ENCODE measurements around the gene TMEM220. TPM values are rescaled to one million over a fixed set of nuclear protein-coding genes. Genes with fewer than 3 reads are reported as not detected.

TMEM220 gene
- total RNA-seq, 1 experiment from 2014 or later = not detected

DNA sequence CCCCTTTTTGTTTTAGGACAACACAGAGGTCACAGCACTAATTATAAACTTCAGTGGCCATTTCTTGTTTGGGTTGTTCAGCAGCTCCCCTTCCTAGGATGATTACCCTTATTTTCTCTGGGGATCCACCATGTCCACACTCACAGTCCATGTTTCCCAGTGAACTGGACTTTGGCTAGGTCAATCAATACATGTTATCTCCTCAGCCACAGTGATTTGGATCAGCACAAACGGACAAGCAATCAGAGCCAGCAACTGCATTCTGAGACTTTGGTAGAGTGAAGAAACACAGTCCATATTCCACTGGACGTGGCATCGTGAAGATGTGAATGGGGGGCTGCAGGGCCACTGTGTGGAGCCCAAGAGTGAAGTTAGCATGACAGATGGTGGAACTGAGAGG is 4.6 kb downstream of the TMEM220 start:
- H3K9me3 ChIP-seq (ENCODE audit: control insufficient read depth in 1 of 2, insufficient read depth in 1 of 2, low read depth in 1 of 2, low read length in 2 of 2) = no peaks in the 10 kb centered on the region
- RAD21 ChIA-PET (ENCODE audit: low non-redundant PET in 1 of 2, low total read pairs in 2 of 2, uncharacterized antibody in 2 of 2, unreplicated experiment in 2 of 2) = no interaction called here
- no peak overlapping the region for H3K9ac ChIP-seq (ENCODE audit: low read length)
- CTCF ChIA-PET = no interaction called here
- no peaks in the 10 kb centered on the region for H4K20me1 ChIP-seq (ENCODE audit: insufficient read depth)
- TF ChIP-seq, protein P1, sequence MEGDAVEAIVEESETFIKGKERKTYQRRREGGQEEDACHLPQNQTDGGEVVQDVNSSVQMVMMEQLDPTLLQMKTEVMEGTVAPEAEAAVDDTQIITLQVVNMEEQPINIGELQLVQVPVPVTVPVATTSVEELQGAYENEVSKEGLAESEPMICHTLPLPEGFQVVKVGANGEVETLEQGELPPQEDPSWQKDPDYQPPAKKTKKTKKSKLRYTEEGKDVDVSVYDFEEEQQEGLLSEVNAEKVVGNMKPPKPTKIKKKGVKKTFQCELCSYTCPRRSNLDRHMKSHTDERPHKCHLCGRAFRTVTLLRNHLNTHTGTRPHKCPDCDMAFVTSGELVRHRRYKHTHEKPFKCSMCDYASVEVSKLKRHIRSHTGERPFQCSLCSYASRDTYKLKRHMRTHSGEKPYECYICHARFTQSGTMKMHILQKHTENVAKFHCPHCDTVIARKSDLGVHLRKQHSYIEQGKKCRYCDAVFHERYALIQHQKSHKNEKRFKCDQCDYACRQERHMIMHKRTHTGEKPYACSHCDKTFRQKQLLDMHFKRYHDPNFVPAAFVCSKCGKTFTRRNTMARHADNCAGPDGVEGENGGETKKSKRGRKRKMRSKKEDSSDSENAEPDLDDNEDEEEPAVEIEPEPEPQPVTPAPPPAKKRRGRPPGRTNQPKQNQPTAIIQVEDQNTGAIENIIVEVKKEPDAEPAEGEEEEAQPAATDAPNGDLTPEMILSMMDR (IDR thresholded peaks at IDR 0.05 in 2 of 3, conservative IDR thresholded peaks at IDR 0.05 in 1 of 3; ENCODE audit: borderline replicate concordance in 1 of 3, insufficient read depth in 1 of 3, low read depth in 2 of 3, low read length in 2 of 3) = no peak
- no peak for TF ChIP-seq ZFX (IDR thresholded peaks at IDR 0.05)
- TF ChIP-seq, protein P2, sequence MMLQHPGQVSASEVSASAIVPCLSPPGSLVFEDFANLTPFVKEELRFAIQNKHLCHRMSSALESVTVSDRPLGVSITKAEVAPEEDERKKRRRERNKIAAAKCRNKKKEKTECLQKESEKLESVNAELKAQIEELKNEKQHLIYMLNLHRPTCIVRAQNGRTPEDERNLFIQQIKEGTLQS (IDR thresholded peaks at IDR 0.05) = no peak
- TF ChIP-seq CBX3 (IDR thresholded peaks at IDR 0.05; ENCODE audit: low read depth) = no peak
- no peak for TF ChIP-seq CEBPB (IDR thresholded peaks at IDR 0.05; ENCODE audit: low read depth)
- TF ChIP-seq, protein P3, sequence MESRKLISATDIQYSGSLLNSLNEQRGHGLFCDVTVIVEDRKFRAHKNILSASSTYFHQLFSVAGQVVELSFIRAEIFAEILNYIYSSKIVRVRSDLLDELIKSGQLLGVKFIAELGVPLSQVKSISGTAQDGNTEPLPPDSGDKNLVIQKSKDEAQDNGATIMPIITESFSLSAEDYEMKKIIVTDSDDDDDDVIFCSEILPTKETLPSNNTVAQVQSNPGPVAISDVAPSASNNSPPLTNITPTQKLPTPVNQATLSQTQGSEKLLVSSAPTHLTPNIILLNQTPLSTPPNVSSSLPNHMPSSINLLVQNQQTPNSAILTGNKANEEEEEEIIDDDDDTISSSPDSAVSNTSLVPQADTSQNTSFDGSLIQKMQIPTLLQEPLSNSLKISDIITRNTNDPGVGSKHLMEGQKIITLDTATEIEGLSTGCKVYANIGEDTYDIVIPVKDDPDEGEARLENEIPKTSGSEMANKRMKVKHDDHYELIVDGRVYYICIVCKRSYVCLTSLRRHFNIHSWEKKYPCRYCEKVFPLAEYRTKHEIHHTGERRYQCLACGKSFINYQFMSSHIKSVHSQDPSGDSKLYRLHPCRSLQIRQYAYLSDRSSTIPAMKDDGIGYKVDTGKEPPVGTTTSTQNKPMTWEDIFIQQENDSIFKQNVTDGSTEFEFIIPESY (IDR thresholded peaks at IDR 0.05; ENCODE audit: extremely low read depth, insufficient replicate concordance, low read length) = no peak
- BruUV-seq (replicated peaks) = no TSS peak
- no peak for ATAC-seq
- H3K9me2 ChIP-seq (ENCODE audit: insufficient read depth) = no peaks in the 10 kb centered on the region
- H3K27me3 ChIP-seq (ENCODE audit: insufficient read depth, low read length) = no peaks in the 10 kb centered on the region
- POLR2A ChIA-PET = no interaction called here
- no peaks in the 10 kb centered on the region for H3K4me1 ChIP-seq (ENCODE audit: control insufficient read depth in 1 of 2, insufficient read depth in 2 of 2, low read length in 2 of 2)
- H2AFZ ChIP-seq (ENCODE audit: low read depth, low read length, poor library complexity, severe bottlenecking) = no peak overlapping the region
- DNase-seq (ENCODE audit: low read depth, low spot score) = no peak
- intact Hi-C loops (cut with micrococcal nuclease) = no loop called here
- H3K27ac ChIP-seq (ENCODE audit: low read depth, low read length) = no peak overlapping the region
- no peaks in the 10 kb centered on the region for H3K79me2 ChIP-seq (ENCODE audit: insufficient read depth, low read length)
- H3K4me3 ChIP-seq (replicated peaks in 1 of 2; ENCODE audit: low read depth in 1 of 2, low read length in 2 of 2) = no peak overlapping the region
- no peaks in the 10 kb centered on the region for H3K36me3 ChIP-seq (ENCODE audit: control insufficient read depth in 1 of 2, insufficient read depth in 2 of 2, low read length in 2 of 2)
- no peak overlapping the region for H3K4me2 ChIP-seq (ENCODE audit: low read length)
